HepG2 (cell line): ENCODE measurements around the gene SCARB2.

Source experiments
- EP300 ChIP-seq, 3 experiments: sonication (generic) in 1 of 3; formaldehyde crosslinking in 1 of 3; IDR thresholded peaks; 2 replicates each; pipeline versions ENCODE4 v1.5.1 to v1.6.1; 2011 to 2020; ENCODE audit warnings: low read depth in 2 of 3, low read length in 2 of 3, borderline replicate concordance in 1 of 3, improper control_type of control experiment in 1 of 3, mild to moderate bottlenecking in 1 of 3, missing genetic modification reagents in 1 of 3, moderate library complexity in 1 of 3
- FIP1L1 ChIP-seq: fragments of 200-400 bp; formaldehyde crosslinking; IDR thresholded peaks from 2 replicates; pipeline ENCODE4 v1.6.1; 2018; ENCODE audit warnings: low read depth, mild to moderate bottlenecking, low read length, moderate library complexity, borderline replicate concordance; ENCODE audit not compliant: insufficient read depth
- HNRNPLL ChIP-seq: fragments of 200-400 bp; formaldehyde crosslinking; IDR thresholded peaks from 2 replicates; pipeline ENCODE4 v1.6.1; 2017; ENCODE audit warnings: mild to moderate bottlenecking, low read depth, low read length; ENCODE audit not compliant: poor library complexity, severe bottlenecking
- MEIS1 ChIP-seq: sonication (generic); formaldehyde crosslinking; IDR thresholded peaks from 2 replicates; pipeline ENCODE4 v1.9.0; 2021; ENCODE audit warnings: mild to moderate bottlenecking, missing genetic modification reagents, moderate library complexity, borderline replicate concordance
- POLR2A ChIP-seq, 2 experiments: IDR thresholded peaks; 2 replicates each; pipeline ENCODE4 v1.6.1; 2011; ENCODE audit warnings: low read depth in 2 of 2, low read length in 2 of 2, mild to moderate bottlenecking in 1 of 2, moderate library complexity in 1 of 2; ENCODE audit not compliant: insufficient read depth in 1 of 2
- TRIM24 ChIP-seq: sonication (generic); formaldehyde crosslinking; IDR thresholded peaks from 2 replicates; pipeline ENCODE4 v1.8.0; 2022; ENCODE audit warnings: mild to moderate bottlenecking, missing genetic modification reagents
- YY1 ChIP-seq: IDR thresholded peaks from 2 replicates; pipeline ENCODE4 v1.6.1; 2011; ENCODE audit warnings: low read length, low read depth, moderate library complexity, mild to moderate bottlenecking; ENCODE audit not compliant: insufficient read depth, insufficient replicate concordance
- ZNF260 ChIP-seq: sonication (generic); formaldehyde crosslinking; IDR thresholded peaks from 2 replicates; pipeline ENCODE4 v1.4.0; 2020; ENCODE audit warnings: missing genetic modification reagents, low read depth, mild to moderate bottlenecking, borderline replicate concordance
- ZNF496 ChIP-seq: sonication (generic); formaldehyde crosslinking; IDR thresholded peaks from 2 replicates; pipeline ENCODE4 v1.8.1; 2023; ENCODE audit warnings: mild to moderate bottlenecking, moderate library complexity, missing genetic modification reagents; ENCODE audit not compliant: insufficient replicate concordance
- ZNF589 ChIP-seq: sonication (generic); formaldehyde crosslinking; conservative IDR thresholded peaks from 2 replicates; pipeline ENCODE4 v1.8.0; 2022; ENCODE audit warnings: mild to moderate bottlenecking, moderate library complexity, missing genetic modification reagents
- TF ChIP-seq, protein P1 (sequence below): fragments of 450-650 bp; IDR thresholded peaks from 2 replicates; pipeline ENCODE4 v1.6.1; 2017; ENCODE audit warnings: mild to moderate bottlenecking
- TF ChIP-seq, protein P2 (sequence below): sonication (generic); formaldehyde crosslinking; IDR thresholded peaks from 2 replicates; pipeline ENCODE4 v1.5.0; 2020; ENCODE audit warnings: mild to moderate bottlenecking, missing genetic modification reagents, moderate library complexity
- TF ChIP-seq, protein P3 (sequence below): IDR thresholded peaks from 2 replicates; pipeline ENCODE4 v1.6.1; 2012; ENCODE audit warnings: inconsistent platforms
- TF ChIP-seq, protein P4 (sequence below), 2 experiments: fragments of 450-650 bp in 1 of 2; sonication (generic) in 1 of 2; formaldehyde crosslinking in 1 of 2; IDR thresholded peaks; 2 replicates each; pipeline versions ENCODE4 v1.6.1 to v1.8.0; 2016 to 2022; ENCODE audit warnings: antibody characterized with exemption in 1 of 2, mild to moderate bottlenecking in 1 of 2, missing genetic modification reagents in 1 of 2

DNA sequence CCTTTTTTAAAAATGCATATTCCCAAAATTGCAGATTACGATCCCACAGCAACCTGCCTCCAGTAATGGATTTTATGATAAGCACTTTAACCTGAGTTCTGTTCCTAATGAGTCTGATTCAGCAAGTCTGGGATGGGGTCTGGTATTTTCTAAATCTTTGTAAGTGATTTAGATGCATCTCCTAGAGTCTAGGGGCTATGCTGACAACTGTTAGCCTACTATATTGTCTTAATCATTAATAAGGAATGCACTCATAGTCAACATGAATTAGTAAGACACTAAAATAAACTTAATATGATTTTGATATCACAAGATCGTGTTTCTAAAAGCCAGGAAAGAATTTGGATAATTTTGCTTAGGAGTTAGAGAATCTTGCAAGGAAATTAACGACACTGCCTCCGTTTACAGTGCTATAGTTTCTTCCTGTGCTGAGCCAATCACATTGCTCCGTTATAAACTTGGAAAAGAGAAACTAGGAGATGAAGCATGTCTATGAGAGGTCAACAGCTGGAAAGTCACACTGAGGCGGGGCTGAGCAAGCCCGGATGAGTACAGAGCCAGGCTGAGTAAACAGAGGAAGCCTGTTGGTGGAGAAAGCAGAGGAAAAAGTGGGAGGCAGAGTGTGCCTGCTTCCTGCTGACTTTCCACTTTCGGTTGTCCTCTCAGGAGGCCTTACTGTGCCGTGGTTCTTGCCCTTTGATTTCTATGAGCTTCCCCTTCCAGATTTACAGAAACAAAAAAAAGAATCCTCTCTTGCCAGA, 5.4 kb downstream of the SCARB2 start:
- TF ChIP-seq, protein P1, sequence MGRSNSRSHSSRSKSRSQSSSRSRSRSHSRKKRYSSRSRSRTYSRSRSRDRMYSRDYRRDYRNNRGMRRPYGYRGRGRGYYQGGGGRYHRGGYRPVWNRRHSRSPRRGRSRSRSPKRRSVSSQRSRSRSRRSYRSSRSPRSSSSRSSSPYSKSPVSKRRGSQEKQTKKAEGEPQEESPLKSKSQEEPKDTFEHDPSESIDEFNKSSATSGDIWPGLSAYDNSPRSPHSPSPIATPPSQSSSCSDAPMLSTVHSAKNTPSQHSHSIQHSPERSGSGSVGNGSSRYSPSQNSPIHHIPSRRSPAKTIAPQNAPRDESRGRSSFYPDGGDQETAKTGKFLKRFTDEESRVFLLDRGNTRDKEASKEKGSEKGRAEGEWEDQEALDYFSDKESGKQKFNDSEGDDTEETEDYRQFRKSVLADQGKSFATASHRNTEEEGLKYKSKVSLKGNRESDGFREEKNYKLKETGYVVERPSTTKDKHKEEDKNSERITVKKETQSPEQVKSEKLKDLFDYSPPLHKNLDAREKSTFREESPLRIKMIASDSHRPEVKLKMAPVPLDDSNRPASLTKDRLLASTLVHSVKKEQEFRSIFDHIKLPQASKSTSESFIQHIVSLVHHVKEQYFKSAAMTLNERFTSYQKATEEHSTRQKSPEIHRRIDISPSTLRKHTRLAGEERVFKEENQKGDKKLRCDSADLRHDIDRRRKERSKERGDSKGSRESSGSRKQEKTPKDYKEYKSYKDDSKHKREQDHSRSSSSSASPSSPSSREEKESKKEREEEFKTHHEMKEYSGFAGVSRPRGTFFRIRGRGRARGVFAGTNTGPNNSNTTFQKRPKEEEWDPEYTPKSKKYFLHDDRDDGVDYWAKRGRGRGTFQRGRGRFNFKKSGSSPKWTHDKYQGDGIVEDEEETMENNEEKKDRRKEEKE, result no peak
- TF ChIP-seq HNRNPLL, result no peak
- TF ChIP-seq, protein P2, sequence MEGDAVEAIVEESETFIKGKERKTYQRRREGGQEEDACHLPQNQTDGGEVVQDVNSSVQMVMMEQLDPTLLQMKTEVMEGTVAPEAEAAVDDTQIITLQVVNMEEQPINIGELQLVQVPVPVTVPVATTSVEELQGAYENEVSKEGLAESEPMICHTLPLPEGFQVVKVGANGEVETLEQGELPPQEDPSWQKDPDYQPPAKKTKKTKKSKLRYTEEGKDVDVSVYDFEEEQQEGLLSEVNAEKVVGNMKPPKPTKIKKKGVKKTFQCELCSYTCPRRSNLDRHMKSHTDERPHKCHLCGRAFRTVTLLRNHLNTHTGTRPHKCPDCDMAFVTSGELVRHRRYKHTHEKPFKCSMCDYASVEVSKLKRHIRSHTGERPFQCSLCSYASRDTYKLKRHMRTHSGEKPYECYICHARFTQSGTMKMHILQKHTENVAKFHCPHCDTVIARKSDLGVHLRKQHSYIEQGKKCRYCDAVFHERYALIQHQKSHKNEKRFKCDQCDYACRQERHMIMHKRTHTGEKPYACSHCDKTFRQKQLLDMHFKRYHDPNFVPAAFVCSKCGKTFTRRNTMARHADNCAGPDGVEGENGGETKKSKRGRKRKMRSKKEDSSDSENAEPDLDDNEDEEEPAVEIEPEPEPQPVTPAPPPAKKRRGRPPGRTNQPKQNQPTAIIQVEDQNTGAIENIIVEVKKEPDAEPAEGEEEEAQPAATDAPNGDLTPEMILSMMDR (CRISPR knock-in tag), result no peak
- TF ChIP-seq YY1, result no peak
- TF ChIP-seq POLR2A (IDR thresholded peaks at IDR 0.05; ENCODE audit: insufficient read depth in 1 of 2, low read depth in 2 of 2, low read length in 2 of 2), result peak in 1 of 2 experiments; percentile 41; a peak in 1 of 4 replicates
- TF ChIP-seq EP300 (IDR thresholded peaks at IDR 0.05; ENCODE audit: low read depth in 2 of 2, low read length in 2 of 2), result 0 out of 4 replicates have a peak, but pooled peaks of 1 of the 2 experiments have one; percentile 24
- no peak for TF ChIP-seq EP300 (CRISPR knock-in tag; IDR thresholded peaks at IDR 0.05; ENCODE audit: borderline replicate concordance)
- TF ChIP-seq, protein P3, sequence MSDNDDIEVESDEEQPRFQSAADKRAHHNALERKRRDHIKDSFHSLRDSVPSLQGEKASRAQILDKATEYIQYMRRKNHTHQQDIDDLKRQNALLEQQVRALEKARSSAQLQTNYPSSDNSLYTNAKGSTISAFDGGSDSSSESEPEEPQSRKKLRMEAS, result peak; percentile 68
- no peak for TF ChIP-seq TRIM24 (CRISPR knock-in tag)
- TF ChIP-seq, protein P4, sequence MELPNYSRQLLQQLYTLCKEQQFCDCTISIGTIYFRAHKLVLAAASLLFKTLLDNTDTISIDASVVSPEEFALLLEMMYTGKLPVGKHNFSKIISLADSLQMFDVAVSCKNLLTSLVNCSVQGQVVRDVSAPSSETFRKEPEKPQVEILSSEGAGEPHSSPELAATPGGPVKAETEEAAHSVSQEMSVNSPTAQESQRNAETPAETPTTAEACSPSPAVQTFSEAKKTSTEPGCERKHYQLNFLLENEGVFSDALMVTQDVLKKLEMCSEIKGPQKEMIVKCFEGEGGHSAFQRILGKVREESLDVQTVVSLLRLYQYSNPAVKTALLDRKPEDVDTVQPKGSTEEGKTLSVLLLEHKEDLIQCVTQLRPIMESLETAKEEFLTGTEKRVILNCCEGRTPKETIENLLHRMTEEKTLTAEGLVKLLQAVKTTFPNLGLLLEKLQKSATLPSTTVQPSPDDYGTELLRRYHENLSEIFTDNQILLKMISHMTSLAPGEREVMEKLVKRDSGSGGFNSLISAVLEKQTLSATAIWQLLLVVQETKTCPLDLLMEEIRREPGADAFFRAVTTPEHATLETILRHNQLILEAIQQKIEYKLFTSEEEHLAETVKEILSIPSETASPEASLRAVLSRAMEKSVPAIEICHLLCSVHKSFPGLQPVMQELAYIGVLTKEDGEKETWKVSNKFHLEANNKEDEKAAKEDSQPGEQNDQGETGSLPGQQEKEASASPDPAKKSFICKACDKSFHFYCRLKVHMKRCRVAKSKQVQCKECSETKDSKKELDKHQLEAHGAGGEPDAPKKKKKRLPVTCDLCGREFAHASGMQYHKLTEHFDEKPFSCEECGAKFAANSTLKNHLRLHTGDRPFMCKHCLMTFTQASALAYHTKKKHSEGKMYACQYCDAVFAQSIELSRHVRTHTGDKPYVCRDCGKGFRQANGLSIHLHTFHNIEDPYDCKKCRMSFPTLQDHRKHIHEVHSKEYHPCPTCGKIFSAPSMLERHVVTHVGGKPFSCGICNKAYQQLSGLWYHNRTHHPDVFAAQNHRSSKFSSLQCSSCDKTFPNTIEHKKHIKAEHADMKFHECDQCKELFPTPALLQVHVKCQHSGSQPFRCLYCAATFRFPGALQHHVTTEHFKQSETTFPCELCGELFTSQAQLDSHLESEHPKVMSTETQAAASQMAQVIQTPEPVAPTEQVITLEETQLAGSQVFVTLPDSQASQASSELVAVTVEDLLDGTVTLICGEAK (IDR thresholded peaks at IDR 0.05), result no peak
- TF ChIP-seq, protein P4 (CRISPR knock-in tag; IDR thresholded peaks at IDR 0.05), result peak; percentile 49; the same call in 1 of the 2 replicates
- no peak for TF ChIP-seq MEIS1 (CRISPR knock-in tag)
- TF ChIP-seq ZNF589 (CRISPR knock-in tag), result no peak
- TF ChIP-seq ZNF260 (CRISPR knock-in tag), result no peak
- no peak for TF ChIP-seq FIP1L1
- TF ChIP-seq ZNF496 (CRISPR knock-in tag), result no peak
